Measurements from ENCODE around the gene EYA2.

EYA2 gene

DNA sequence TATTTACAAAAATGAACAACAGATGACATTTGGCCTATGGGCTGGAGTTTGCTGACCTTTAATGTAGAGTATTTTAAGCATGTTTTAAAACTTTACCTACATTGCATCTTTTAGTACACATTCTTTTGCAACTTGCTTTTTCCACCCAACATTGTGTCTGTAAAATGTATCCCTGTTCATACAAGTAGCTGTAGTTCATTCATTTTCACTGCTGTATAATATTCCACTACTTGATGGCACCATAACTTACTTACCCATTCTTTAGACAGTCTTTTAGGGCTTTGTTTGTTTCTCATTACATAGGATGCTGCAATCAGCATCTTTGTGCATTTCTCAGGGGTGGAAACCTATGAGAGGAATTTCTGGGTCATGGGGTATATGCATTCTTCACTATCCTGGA, 115.1 kb downstream of the EYA2 start:
- no peak for DNase-seq

DNA sequence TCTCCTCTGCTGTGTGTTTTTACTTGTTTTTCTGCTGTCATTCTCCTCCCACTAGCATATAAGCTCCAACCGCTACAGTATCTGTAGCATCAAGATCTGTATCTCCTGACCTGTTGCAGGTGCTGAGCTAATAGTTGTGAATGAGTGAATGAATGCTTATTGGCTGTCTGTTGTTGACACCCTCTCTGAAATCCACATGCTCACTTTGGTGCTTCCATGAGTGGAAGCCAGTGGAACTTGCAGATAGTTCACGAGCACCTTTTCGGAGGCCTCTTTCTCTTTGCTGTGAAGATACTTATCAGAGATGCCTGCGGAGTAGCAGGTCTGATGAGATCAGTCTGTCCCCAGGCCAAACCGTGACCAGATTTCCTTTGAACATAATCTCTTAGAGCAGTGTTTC, 117.3 kb downstream of the EYA2 start:
- no peak for DNase-seq

GRCh38 chr20:47013606-47014005, 119.0 kb downstream of the EYA2 start:
- DNase-seq: no peak

- no peak for DNase-seq
Measured at GRCh38 chr20:47016068-47016664, 121.5 kb downstream of the EYA2 start.

GRCh38 chr20:47018381-47018780, 123.7 kb downstream of the EYA2 start:
- no peak for DNase-seq

- peak; percentile 84 for DNase-seq
Measured at GRCh38 chr20:47019121-47019824, 124.6 kb downstream of the EYA2 start.

DNA sequence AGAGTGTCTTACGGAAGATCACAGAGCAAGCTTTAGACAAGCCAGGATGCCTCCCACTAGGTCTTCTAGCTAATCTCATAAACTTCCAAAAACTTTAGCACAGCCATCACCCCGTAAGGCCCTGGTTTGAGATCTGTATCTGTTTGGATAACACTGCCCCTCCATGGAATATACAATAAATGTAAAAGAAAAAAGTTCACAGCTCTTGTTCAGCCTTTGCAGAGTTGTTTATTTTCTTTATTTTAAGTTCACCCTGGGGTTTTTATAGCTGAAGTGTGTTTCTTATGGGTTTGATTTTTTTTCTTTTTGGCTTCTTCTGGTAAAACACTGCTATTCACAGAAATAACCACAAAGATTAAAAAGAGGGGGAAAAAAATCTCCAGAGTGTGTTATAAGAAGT, 125.6 kb downstream of the EYA2 start:
- DNase-seq: no peak

GRCh38 chr20:47021850-47022249, 127.2 kb downstream of the EYA2 start:
- DNase-seq: no peak

- no peak for DNase-seq
Measured at GRCh38 chr20:47024461-47024937, 129.9 kb downstream of the EYA2 start.

DNA sequence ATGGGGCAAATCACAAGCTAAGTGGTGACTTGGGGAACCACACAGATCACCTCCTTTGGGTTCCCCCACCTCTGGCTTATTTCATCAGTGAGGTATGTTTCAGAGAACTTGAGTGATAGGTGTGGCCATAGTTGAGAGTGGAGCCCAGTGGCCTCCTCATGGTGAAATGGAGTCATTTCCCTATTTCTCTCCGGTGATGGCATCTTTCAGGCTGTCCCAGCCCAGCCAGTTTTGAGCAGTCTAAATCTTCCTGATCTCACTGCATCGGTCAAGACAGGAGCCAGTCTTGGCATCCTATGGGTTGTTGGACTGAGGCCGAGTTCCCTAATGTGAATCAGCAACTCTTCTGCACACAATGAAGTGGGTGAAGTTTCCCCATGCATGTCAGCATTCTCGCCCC, 132.4 kb downstream of the EYA2 start:
- no peak for DNase-seq

- no peak for DNase-seq
Measured at GRCh38 chr20:47027456-47027855, 132.8 kb downstream of the EYA2 start.

- no peak for DNase-seq
Measured at GRCh38 chr20:47028487-47028886, 133.8 kb downstream of the EYA2 start.

GRCh38 chr20:47029845-47030244, 135.2 kb downstream of the EYA2 start:
- DNase-seq: no peak

DNA sequence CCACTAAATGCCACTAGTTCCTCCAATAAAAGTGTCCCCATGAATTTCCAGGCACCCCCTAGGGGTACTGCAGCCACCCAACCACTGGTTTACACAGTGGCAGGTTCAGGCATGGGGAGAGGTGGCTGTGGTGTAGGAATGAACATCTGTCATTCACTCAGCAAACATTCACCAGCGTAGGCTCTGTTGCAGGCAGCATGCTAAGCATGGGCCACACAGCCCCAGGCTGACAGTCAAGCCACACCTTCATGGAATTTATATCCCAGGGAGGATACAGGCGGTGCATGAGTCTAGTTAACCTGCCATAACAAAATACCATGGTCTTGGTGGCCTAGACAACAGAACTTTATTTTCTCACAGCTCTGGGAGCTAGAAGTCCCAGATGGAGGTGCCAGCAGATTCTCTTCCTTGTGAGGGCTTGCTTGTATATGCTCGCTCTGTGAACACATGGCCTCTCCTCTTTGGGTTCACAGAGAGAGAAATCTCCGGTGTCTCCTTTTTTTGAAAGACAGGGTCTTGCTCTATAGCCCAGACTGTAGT, 135.7 kb downstream of the EYA2 start:
- no peak for DNase-seq

DNA sequence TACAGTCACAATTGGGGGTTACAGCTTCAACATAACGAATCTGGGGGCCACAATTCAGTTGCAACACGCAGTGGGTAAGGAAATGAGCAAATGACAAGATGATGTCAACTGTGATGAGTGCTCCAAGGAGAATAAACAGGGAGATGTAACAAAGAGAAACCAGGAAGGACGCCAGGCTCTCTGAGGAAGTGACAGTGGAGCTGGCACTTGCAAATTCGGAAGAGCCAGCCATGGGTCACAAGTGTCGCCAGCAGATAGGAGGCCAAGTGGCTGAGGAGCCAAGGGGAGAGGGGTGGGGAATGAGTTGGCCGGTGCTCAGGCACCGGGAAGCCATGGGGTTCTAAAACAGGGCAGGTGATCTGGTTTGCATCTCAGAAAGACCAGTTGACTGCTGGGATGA, 136.4 kb downstream of the EYA2 start:
- DNase-seq: no peak

- DNase-seq: no peak
Measured at GRCh38 chr20:47031821-47032220, 137.2 kb downstream of the EYA2 start.

GRCh38 chr20:47032933-47033578, 138.4 kb downstream of the EYA2 start:
- no peak for DNase-seq

- no peak for DNase-seq
Measured at GRCh38 chr20:47033665-47034064, 139.0 kb downstream of the EYA2 start.

DNA sequence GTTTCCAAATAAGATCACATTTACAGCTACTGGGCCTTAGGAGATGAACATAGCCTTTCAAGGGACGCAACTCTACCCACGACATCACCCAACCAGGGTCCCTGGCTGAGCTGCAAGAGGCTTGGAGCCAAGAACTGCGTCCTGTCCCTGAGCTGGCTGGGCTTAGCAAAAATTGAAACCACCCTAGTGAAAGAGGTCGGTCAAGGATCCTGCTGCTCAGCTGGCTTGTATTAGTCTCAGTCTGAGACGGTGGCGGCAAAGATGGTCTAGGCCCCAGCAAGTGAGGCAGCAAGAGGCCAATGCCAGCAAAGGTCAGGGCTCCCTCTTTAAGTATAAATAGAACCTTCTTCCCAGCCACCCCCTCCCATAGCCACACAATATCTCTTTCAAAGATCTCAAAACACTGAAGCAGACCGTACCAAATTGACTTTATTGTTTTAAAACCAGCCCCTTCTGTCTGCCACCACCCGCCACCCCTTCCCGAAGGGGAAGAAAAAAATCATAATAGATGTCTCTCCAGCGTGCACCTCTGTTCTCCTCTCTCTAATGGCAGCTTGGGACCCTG, 140.5 kb downstream of the EYA2 start:
- DNase-seq: no peak

DNA sequence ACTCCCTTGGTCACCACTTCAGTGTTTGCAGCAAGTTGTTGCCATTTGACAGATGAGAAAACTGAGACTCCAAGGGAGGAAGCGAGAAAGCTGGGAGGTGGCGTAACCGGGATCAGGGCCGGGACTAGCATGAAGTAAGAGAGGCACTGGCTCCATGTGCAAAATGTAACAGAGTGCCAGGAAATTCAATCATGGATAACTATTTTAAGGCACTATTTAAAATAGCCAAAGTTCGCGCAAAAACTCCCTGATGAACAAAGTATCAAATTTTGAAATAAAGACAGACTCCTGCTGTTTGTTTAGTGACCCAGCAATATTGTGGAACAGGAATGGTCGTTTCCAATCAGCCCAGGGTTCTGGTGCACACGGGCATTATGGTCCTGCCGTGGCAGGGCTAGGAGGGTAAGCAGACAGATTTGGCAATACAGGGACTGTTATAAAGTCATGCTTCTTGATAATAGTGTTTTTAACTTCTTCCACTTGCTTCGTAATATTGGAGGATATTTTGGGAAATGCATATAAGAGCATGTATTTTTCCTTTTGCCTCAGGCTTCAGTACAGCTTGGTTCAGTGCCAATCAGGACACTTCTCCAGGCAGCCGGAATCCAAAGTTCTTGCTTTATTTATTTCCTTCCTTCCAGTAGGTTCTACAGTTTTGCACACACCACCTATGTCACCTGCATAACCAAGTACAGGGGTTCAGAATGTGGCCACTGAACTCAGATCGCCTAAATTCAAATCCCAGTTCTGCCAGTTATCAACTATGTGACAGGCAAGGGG, 141.6 kb downstream of the EYA2 start:
- no peak for DNase-seq

DNA sequence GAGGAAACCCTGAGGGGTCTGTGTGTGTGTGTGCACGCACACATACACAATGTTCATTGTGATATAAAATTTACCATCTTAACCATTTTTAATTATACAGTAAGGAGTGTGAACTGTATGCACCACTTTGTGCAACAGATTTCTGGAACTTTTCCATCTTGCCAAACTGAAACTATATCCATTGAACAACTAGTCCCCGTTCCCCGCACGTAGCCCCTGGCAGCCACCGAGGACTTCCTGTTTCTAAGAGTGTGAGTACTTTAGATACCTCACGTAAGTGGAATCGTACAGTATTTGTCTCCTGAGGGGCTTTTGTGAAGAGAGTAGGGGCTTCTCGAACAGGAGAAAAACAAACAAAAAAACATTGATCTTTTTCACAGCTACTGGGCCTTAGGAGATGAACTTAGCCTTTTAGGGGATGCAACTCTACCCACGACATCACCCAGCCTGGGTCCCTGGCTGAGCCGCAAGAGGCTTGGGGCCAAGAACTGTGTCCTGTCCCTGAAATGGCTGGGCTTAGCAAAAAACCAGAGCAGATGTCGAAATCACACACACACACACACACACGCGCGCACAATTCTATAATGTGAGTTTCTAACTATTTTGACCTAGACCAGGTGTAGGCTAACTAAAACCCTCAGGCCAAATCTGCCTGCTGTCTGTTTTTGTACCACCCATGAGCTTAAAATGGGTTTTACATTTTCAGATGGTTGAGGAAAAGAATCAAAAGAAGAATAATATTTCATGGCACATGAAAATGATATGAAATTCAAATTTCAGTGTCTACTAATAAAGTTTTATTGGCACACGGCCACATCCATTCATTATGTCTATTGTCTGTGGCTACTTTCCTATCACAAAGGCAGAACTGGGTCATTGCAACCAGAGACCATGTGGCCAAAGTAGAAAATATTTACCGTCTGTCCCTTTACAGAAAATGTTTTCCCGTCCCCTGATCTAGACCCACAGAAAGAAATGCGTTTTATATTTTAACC, 144.2 kb downstream of the EYA2 start:
- DNase-seq: no peak

All from eye (tissue), 1 donor.